A673 (cell line): ENCODE results near the gene RTP3. TPM values are rescaled to one million over a fixed set of nuclear protein-coding genes. Genes with fewer than 3 reads are reported as not detected.

Experiments
- Bru-seq: library from RNA; stranded (reverse); fragments of 400-500 nt; gene quantifications from one replicate; lab custom pipeline; 2021; lab: Mats Ljungman, UMichigan
- BruChase-seq, 2 experiments: library from RNA; stranded (reverse); fragments of 400-500 nt; gene quantifications; one replicate each; lab custom pipeline; 2021; lab: Mats Ljungman, UMichigan
- BruUV-seq: library from RNA; stranded (reverse); fragments of 400-500 nt; replicated peaks from 2 replicates; lab custom pipeline; 2021; lab: Mats Ljungman, UMichigan
- CTCF ChIA-PET: fragments of 300-600 bp; sonication (Branson Sonifier 250); formaldehyde crosslinking; loops from one replicate; lab custom pipeline; 2022; ENCODE audit warnings: antibody characterized with exemption; lab: Charles Lee
- POLR2A ChIA-PET: fragments of 300-600 bp; sonication (Branson Sonifier 250); formaldehyde crosslinking; loops from one replicate; lab custom pipeline; 2022; ENCODE audit warnings: antibody characterized with exemption; ENCODE audit not compliant: low non-redundant PET; lab: Charles Lee
- DNase-seq: peaks from one replicate; pipeline ENCODE4 v3.0.0-alpha.2; 2015; ENCODE audit warnings: low spot score
- H3K27ac ChIP-seq: fragments of 200-600 bp; sonication (generic); 2 replicates; pipeline ENCODE4 v1.5.1; 2016; ENCODE audit warnings: mixed run types, low read depth, mild to moderate bottlenecking, mixed read lengths, antibody characterized with exemption, low read length; ENCODE audit not compliant: poor library complexity, severe bottlenecking
- H3K27me3 ChIP-seq: fragments of 200-600 bp; sonication (generic); replicated peaks from 2 replicates; pipeline ENCODE4 v1.6.1; 2017; ENCODE audit warnings: mixed run types, low read depth, mild to moderate bottlenecking, mixed read lengths, antibody characterized with exemption, low read length; ENCODE audit not compliant: insufficient read depth, poor library complexity
- H3K36me3 ChIP-seq: fragments of 200-600 bp; sonication (generic); 2 replicates; pipeline ENCODE4 v1.6.1; 2016; ENCODE audit warnings: mixed run types, mild to moderate bottlenecking, mixed read lengths, antibody characterized with exemption, low read length; ENCODE audit not compliant: insufficient read depth, poor library complexity, severe bottlenecking
- H3K4me1 ChIP-seq: fragments of 200-600 bp; sonication (generic); 2 replicates; pipeline ENCODE4 v1.6.1; 2017; ENCODE audit warnings: mixed run types, mild to moderate bottlenecking, mixed read lengths, antibody characterized with exemption, low read length; ENCODE audit not compliant: insufficient read depth, poor library complexity, severe bottlenecking
- H3K4me3 ChIP-seq: fragments of 200-600 bp; sonication (generic); 2 replicates; pipeline ENCODE4 v1.5.1; 2016; ENCODE audit warnings: low read depth, mixed run types, mild to moderate bottlenecking, mixed read lengths, low read length; ENCODE audit not compliant: poor library complexity, severe bottlenecking
- H3K9me3 ChIP-seq: fragments of 200-600 bp; sonication (generic); 2 replicates; pipeline ENCODE4 v1.6.1; 2016; ENCODE audit warnings: mixed run types, low read depth, mild to moderate bottlenecking, mixed read lengths, antibody characterized with exemption, low read length; ENCODE audit not compliant: poor library complexity, severe bottlenecking
- CTCF ChIP-seq: fragments of 300-800, 200-600 bp; sonication (generic); conservative IDR thresholded peaks from 2 replicates; pipeline ENCODE4 v1.5.1; 2017; ENCODE audit warnings: low read depth, mild to moderate bottlenecking, antibody characterized with exemption, low read length, moderate library complexity, mixed read lengths
- EZH2 ChIP-seq: fragments of 200-600 bp; sonication (generic); IDR thresholded peaks from 2 replicates; pipeline ENCODE4 v1.6.1; 2017; ENCODE audit warnings: borderline replicate concordance, low read depth, mild to moderate bottlenecking, mixed read lengths, antibody characterized with exemption, low read length; ENCODE audit not compliant: poor library complexity, severe bottlenecking
- intact Hi-C: fragments of 100-400 bp; cut with micrococcal nuclease; formaldehyde crosslinking; loops from one replicate; pipeline ENCODE4 v1.10.0; 2022; ENCODE audit not compliant: unreplicated experiment
- long read RNA-seq: library from polyadenylated mRNA; stranded (forward); transcript quantifications from one replicate; pipeline ENCODE4 v2.0.0, GENCODE V29; 2022
- total RNA-seq: library from RNA; stranded (reverse); gene quantifications from 2 replicates; pipeline ENCODE4 v1.2.3, GENCODE V29; 2021

Gene RTP3
- total RNA-seq (not detected in 2 replicates), Bru-seq, nascent RNA (not detected), BruChase-seq, experiment 1, labeled RNA remaining after a 2-hour chase (not detected), BruChase-seq, experiment 2, labeled RNA remaining after a 6-hour chase (not detected)
- long read RNA-seq: 0 reads

DNA sequence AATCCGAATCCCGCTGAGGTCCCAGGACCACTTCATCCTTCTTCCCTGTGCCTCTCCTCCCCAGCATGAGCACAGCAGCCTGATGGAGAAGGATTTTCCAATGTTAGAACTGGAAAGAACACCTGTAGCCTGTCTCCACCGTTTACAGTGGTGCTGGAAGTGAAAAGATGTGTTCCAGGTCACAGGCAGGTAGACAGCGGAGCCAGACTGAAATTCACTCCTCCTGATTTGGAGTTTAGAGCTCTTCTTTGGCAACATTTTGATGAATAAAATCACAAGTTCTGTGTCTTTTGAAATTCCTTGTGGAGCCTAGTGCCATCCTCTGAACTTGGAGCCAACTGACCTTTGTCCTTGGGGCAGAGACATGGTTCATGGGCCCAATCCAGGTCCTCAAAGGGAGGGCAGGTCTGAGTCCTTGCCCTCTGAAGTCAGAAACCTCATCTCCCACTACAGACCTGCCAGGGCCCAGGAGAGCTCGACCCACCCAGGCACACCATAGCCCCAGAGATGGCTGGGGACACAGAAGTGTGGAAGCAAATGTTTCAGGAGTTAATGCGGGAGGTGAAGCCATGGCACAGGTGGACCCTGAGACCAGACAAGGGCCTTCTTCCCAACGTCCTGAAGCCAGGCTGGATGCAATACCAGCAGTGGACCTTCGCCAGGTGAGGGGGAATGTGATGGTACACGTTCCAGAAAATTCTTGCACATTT is at the start of gene RTP3:
RTP3 (plus strand) TSS at position 421 of the 710 bp plus-strand sequence; CDS start at position 508, 87 bp downstream.
- Histone ChIP-seq H3K4me1 (no peaks in the 10 kb centered on the region), H3K9me3 (no peaks in the 10 kb centered on the region), H3K4me3 (no peak within 1 kb of the TSS), H3K27me3 (no peaks in the 10 kb centered on the region), H3K36me3 (no peaks in the 10 kb centered on the region), H3K27ac (no peak within 1 kb of the TSS)
- TF ChIP-seq CTCF: no peak
- no peak for TF ChIP-seq EZH2
- POLR2A ChIA-PET: no interaction called here
- intact Hi-C loops: no loop called here
- BruUV-seq: no TSS peak
- CTCF ChIA-PET: no interaction called here
- no peak for DNase-seq

DNA sequence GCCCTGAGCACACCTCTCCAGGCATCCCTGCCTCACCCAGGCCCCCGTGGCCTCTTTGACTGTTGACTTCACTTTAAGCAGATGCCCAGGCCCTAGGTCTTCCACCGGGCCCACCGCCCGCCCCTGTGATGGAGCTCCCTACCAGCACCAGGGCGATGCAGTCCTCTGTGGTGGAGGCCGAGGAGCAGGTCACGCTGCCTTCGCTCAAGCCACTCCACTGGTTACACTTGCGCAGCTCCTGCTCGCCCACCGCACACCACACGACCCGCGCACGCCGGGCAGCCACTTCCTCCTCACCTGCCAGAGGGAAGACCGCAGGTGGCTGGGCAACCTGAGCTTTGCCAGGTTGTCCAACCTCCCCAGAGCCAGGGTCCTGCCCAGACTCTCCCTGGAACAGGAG is 49.1 kb upstream of the RTP3 start:
- POLR2A ChIA-PET: no interaction called here
- H3K27me3 ChIP-seq: no peaks in the 10 kb centered on the region
- intact Hi-C loops: no loop called here
- no peak overlapping the region for H3K4me3 ChIP-seq
- H3K36me3 ChIP-seq: no peaks in the 10 kb centered on the region
- CTCF ChIA-PET: no interaction called here
- no peaks in the 10 kb centered on the region for H3K9me3 ChIP-seq
- no peak for DNase-seq
- no peaks in the 10 kb centered on the region for H3K4me1 ChIP-seq
- H3K27ac ChIP-seq: no peak overlapping the region
- TF ChIP-seq EZH2 (no peak), CTCF (no peak)
- no TSS peak for BruUV-seq

DNA sequence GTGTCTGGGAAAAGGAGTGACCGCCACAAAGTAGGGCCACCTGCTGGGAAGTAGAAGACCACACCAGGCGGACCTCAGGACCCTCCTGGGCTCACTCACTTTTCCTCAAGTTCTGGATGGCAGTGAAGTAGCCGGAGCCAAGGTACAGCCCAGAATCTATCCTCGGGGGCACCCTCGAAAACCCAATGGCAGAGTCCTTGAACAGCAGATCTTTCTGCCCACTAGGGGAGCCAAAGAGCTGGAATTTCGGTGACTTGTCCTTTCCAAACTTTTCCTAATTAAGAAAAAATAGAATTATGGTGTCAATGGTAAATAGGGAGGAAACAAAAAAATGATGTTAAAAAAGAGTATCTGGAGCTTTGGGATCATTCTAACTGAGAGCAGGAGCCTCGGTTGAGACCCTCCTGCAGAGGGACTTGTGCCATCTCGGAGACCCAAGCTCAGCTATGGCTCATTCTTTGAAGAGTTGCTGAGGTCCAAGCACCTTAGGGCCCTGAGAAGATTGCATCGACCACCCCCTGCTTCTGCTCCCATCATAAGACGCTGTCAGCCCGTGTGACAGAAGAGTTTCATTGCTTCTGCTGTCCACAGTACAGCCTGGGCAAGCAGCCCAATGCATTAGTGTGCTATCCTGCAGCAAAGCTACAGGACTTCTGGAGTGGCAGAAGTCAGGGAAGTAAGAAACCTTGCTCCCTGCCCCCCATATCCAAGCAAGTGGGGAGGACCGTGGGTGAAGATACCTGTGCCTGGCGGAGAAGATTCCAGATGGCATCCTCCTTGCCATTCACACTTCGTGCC is 47.8 kb upstream of the RTP3 start:
- POLR2A ChIA-PET: no interaction called here
- Histone ChIP-seq H3K9me3 (no peaks in the 10 kb centered on the region), H3K4me1 (no peaks in the 10 kb centered on the region), H3K36me3 (no peaks in the 10 kb centered on the region), H3K27ac (no peak overlapping the region), H3K27me3 (no peaks in the 10 kb centered on the region), H3K4me3 (no peak overlapping the region)
- no TSS peak for BruUV-seq
- TF ChIP-seq CTCF (peak; percentile 66), EZH2 (no peak)
- CTCF ChIA-PET: no interaction called here
- no peak for DNase-seq
- intact Hi-C loops: no loop called here
